SK-N-SH treated with all-trans-retinoic acid at 6 μM for 48 hours (cell line): ENCODE measurements around the gene HS1BP3.

Experiments
- BACH2 ChIP-seq: fragments of 250-450 bp; sonication (Bioruptor Pico); IDR thresholded peaks from 2 replicates; pipeline ENCODE4 v1.9.0; 2021; ENCODE audit warnings: mild to moderate bottlenecking, borderline replicate concordance
- OSR1 ChIP-seq: fragments of 250-450 bp; sonication (Bioruptor Pico); IDR thresholded peaks from 2 replicates; pipeline ENCODE4 v1.8.0; 2022; ENCODE audit warnings: moderate library complexity, mild to moderate bottlenecking, inconsistent platforms
- PATZ1 ChIP-seq: fragments of 250-450 bp; sonication (Bioruptor Pico); IDR thresholded peaks from 2 replicates; pipeline ENCODE4 v1.8.0; 2020; ENCODE audit warnings: mild to moderate bottlenecking, moderate library complexity, borderline replicate concordance
- SNAI2 ChIP-seq: fragments of 250-450 bp; sonication (Bioruptor Pico); IDR thresholded peaks from 2 replicates; pipeline ENCODE4 v1.5.0; 2020; ENCODE audit warnings: mild to moderate bottlenecking, moderate library complexity
- TCF4 ChIP-seq: fragments of 250-450 bp; sonication (Bioruptor Pico); IDR thresholded peaks from 2 replicates; pipeline ENCODE4 v1.8.0; 2021; ENCODE audit warnings: mild to moderate bottlenecking, moderate library complexity, borderline replicate concordance
- TSHZ2 ChIP-seq: fragments of 250-450 bp; sonication (Bioruptor Pico); IDR thresholded peaks from 2 replicates; pipeline ENCODE4 v1.5.0; 2020; ENCODE audit warnings: mild to moderate bottlenecking, moderate library complexity
- ZNF70 ChIP-seq: fragments of 450-650 bp; formaldehyde crosslinking; IDR thresholded peaks from 2 replicates; pipeline ENCODE4 v1.5.0; 2020; ENCODE audit warnings: mild to moderate bottlenecking, moderate library complexity

GRCh38 chr2:20630967-20631366 is 19.9 kb downstream of the HS1BP3 start:
- TF ChIP-seq OSR1 (CRISPR knock-in tag) = no peak
- TF ChIP-seq PATZ1 (CRISPR knock-in tag) = no peak
- no peak for TF ChIP-seq ZNF70 (CRISPR knock-in tag)
- no peak for TF ChIP-seq BACH2 (CRISPR knock-in tag)
- TF ChIP-seq TCF4 (CRISPR knock-in tag) = no peak
- no peak for TF ChIP-seq SNAI2
- TF ChIP-seq TSHZ2 = no peak
